A673 (cell line): Measurements from ENCODE around the gene FAIM2.

Experiments
- CTCF ChIP-seq: fragments of 300-800, 200-600 bp; sonication (generic); conservative IDR thresholded peaks from 2 replicates; pipeline ENCODE4 v1.5.1; 2017; ENCODE audit warnings: low read depth, mild to moderate bottlenecking, antibody characterized with exemption, low read length, moderate library complexity, mixed read lengths
- EZH2 ChIP-seq: fragments of 200-600 bp; sonication (generic); IDR thresholded peaks from 2 replicates; pipeline ENCODE4 v1.6.1; 2017; ENCODE audit warnings: borderline replicate concordance, low read depth, mild to moderate bottlenecking, mixed read lengths, antibody characterized with exemption, low read length; ENCODE audit not compliant: poor library complexity, severe bottlenecking

- TF ChIP-seq CTCF (no peak), EZH2 (no peak)
Measured at GRCh38 chr12:49912345-49913255, 8.9 kb upstream of the FAIM2 start.
